WTC11 (cell line): Measurements from ENCODE around the gene NKAIN2. TPM values are rescaled to one million over a fixed set of nuclear protein-coding genes. Genes with fewer than 3 reads are reported as not detected.

Experiments used
- ATAC-seq: fragments of 200-7000 bp; cut with Tn5 transposase; 2 replicates; pipeline ENCODE4 v1.10.0; 2021; ENCODE audit warnings: mild to moderate bottlenecking, moderate library complexity
- CTCF ChIA-PET: fragments of 300-600 bp; sonication (Branson Sonifier 250); formaldehyde crosslinking; loops from one replicate; lab custom pipeline; 2021; ENCODE audit warnings: antibody characterized with exemption; lab: Charles Lee
- POLR2A ChIA-PET: fragments of 350-600 bp; sonication (Branson Sonifier 250); formaldehyde crosslinking; loops from one replicate; lab custom pipeline; 2021; ENCODE audit warnings: antibody characterized with exemption; lab: Charles Lee
- DNase-seq: peaks from one replicate; pipeline ENCODE4 v3.0.0; 2021; ENCODE audit warnings: low spot score
- H3K27ac Mint-ChIP-seq: 2 replicates; pipeline ENCODE4 v1.8.0; 2021; ENCODE audit warnings: mixed read lengths
- H3K27me3 Mint-ChIP-seq: 2 replicates; pipeline ENCODE4 v1.8.0; 2021; ENCODE audit warnings: low read depth, mild to moderate bottlenecking, moderate library complexity, mixed read lengths
- H3K36me3 Mint-ChIP-seq: 2 replicates; pipeline ENCODE4 v1.8.0; 2021; ENCODE audit warnings: mixed read lengths
- H3K4me1 Mint-ChIP-seq: 2 replicates; pipeline ENCODE4 v1.8.0; 2022; ENCODE audit warnings: mixed read lengths
- H3K4me3 Mint-ChIP-seq: 2 replicates; pipeline ENCODE4 v1.8.0; 2021; ENCODE audit warnings: mild to moderate bottlenecking, moderate library complexity, mixed read lengths
- H3K9me3 Mint-ChIP-seq: 2 replicates; pipeline ENCODE4 v1.8.0; 2021; ENCODE audit warnings: mixed read lengths
- CDX4 ChIP-seq: fragments of 250-450 bp; sonication (Bioruptor Pico); IDR thresholded peaks from 2 replicates; pipeline ENCODE4 v1.9.0; 2021; ENCODE audit warnings: moderate library complexity, mild to moderate bottlenecking, inconsistent platforms, borderline replicate concordance
- ESRRA ChIP-seq: sonication (generic); formaldehyde crosslinking; IDR thresholded peaks from 2 replicates; pipeline ENCODE4 v1.8.1; 2022; ENCODE audit warnings: mild to moderate bottlenecking, missing genetic modification reagents, borderline replicate concordance
- FOXK1 ChIP-seq: sonication (generic); formaldehyde crosslinking; IDR thresholded peaks from 2 replicates; pipeline ENCODE4 v1.8.0; 2022; ENCODE audit warnings: mild to moderate bottlenecking, moderate library complexity, missing genetic modification reagents
- JAZF1 ChIP-seq: fragments of 250-450 bp; sonication (Bioruptor Pico); IDR thresholded peaks from 2 replicates; pipeline ENCODE4 v1.9.0; 2021; ENCODE audit warnings: moderate library complexity, mild to moderate bottlenecking, inconsistent platforms
- KAT7 ChIP-seq: sonication (generic); formaldehyde crosslinking; IDR thresholded peaks from 2 replicates; pipeline ENCODE4 v1.8.1; 2023; ENCODE audit warnings: missing genetic modification reagents, mild to moderate bottlenecking, borderline replicate concordance
- PRRX2 ChIP-seq: fragments of 250-450 bp; sonication (Bioruptor Pico); IDR thresholded peaks from 2 replicates; pipeline ENCODE4 v1.8.0; 2021; ENCODE audit warnings: mild to moderate bottlenecking
- RELA ChIP-seq: sonication (generic); formaldehyde crosslinking; IDR thresholded peaks from 2 replicates; pipeline ENCODE4 v1.8.1; 2022; ENCODE audit warnings: missing genetic modification reagents, mild to moderate bottlenecking, borderline replicate concordance
- ZNF671 ChIP-seq: fragments of 250-450 bp; sonication (Bioruptor Pico); IDR thresholded peaks from 2 replicates; pipeline ENCODE4 v1.8.0; 2021; ENCODE audit warnings: mild to moderate bottlenecking
- total RNA-seq: library from RNA; stranded (reverse); gene quantifications from 3 replicates; pipeline ENCODE4 v1.2.3, GENCODE V29; 2021
- TF ChIP-seq, protein P1 (sequence below): sonication (generic); formaldehyde crosslinking; IDR thresholded peaks from 2 replicates; pipeline ENCODE4 v1.8.0; 2022; ENCODE audit warnings: mild to moderate bottlenecking, missing genetic modification reagents
- TF ChIP-seq, protein P2 (sequence below): sonication (generic); formaldehyde crosslinking; IDR thresholded peaks from 2 replicates; pipeline ENCODE4 v1.8.0; 2022; ENCODE audit warnings: mild to moderate bottlenecking, missing genetic modification reagents
- TF ChIP-seq, protein P3 (sequence below): sonication (generic); formaldehyde crosslinking; IDR thresholded peaks from 2 replicates; pipeline ENCODE4 v1.8.1; 2023; ENCODE audit warnings: mild to moderate bottlenecking, missing genetic modification reagents, moderate library complexity
- TF ChIP-seq, protein P4 (sequence below): sonication (generic); formaldehyde crosslinking; IDR thresholded peaks from 2 replicates; pipeline ENCODE4 v1.8.0; 2023; ENCODE audit warnings: missing genetic modification reagents
- TF ChIP-seq, protein P5 (sequence below): fragments of 250-450 bp; sonication (Bioruptor Pico); IDR thresholded peaks from 2 replicates; pipeline ENCODE4 v1.9.0; 2021; ENCODE audit warnings: mild to moderate bottlenecking
- TF ChIP-seq, protein P6 (sequence below): fragments of 250-450 bp; sonication (Bioruptor Pico); IDR thresholded peaks from 2 replicates; pipeline ENCODE4 v1.9.0; 2021; ENCODE audit warnings: mild to moderate bottlenecking, borderline replicate concordance
- TF ChIP-seq, protein P7 (sequence below): sonication (generic); formaldehyde crosslinking; IDR thresholded peaks from 2 replicates; pipeline ENCODE4 v1.8.1; 2022; ENCODE audit warnings: low read depth, mild to moderate bottlenecking, moderate library complexity, missing genetic modification reagents, borderline replicate concordance

NKAIN2 gene
- total RNA-seq, 1 experiment from 2014 or later: 0.33 TPM

GRCh38 chr6:124857746-124858145 lies 1054.1 kb downstream of the NKAIN2 start:
- Mint-ChIP-seq H3K4me3 (no peak overlapping the region), H3K4me1 (peaks cover 5% of the 10 kb centered on the region; the same call in 1 of the 2 replicates), H3K27me3 (no peaks in the 10 kb centered on the region), H3K9me3 (peaks cover 1% of the 10 kb centered on the region), H3K36me3 (peaks cover under 1% of the 10 kb centered on the region), H3K27ac (no peak overlapping the region)
- DNase-seq (no peak), ATAC-seq (no peak)
- CTCF ChIA-PET: no interaction called here
- POLR2A ChIA-PET: interaction anchor here (0.6 kb wide), 2 partner anchors 459 to 876 kb away, joined by 3 read pairs; no protein-coding TSS in a partner anchor
- TF ChIP-seq, protein P1, sequence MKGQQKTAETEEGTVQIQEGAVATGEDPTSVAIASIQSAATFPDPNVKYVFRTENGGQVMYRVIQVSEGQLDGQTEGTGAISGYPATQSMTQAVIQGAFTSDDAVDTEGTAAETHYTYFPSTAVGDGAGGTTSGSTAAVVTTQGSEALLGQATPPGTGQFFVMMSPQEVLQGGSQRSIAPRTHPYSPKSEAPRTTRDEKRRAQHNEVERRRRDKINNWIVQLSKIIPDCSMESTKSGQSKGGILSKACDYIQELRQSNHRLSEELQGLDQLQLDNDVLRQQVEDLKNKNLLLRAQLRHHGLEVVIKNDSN (CRISPR knock-in tag): no peak
- TF ChIP-seq RELA (no peak), ESRRA (CRISPR knock-in tag) (no peak), JAZF1 (CRISPR knock-in tag) (no peak), KAT7 (CRISPR knock-in tag) (no peak), ZNF671 (CRISPR knock-in tag) (no peak), CDX4 (CRISPR knock-in tag) (no peak), FOXK1 (CRISPR knock-in tag) (no peak), PRRX2 (CRISPR knock-in tag) (no peak)
- TF ChIP-seq, protein P2, sequence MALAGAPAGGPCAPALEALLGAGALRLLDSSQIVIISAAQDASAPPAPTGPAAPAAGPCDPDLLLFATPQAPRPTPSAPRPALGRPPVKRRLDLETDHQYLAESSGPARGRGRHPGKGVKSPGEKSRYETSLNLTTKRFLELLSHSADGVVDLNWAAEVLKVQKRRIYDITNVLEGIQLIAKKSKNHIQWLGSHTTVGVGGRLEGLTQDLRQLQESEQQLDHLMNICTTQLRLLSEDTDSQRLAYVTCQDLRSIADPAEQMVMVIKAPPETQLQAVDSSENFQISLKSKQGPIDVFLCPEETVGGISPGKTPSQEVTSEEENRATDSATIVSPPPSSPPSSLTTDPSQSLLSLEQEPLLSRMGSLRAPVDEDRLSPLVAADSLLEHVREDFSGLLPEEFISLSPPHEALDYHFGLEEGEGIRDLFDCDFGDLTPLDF (CRISPR knock-in tag): no peak
- TF ChIP-seq, protein P3, sequence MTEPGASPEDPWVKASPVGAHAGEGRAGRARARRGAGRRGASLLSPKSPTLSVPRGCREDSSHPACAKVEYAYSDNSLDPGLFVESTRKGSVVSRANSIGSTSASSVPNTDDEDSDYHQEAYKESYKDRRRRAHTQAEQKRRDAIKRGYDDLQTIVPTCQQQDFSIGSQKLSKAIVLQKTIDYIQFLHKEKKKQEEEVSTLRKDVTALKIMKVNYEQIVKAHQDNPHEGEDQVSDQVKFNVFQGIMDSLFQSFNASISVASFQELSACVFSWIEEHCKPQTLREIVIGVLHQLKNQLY (CRISPR knock-in tag): no peak
- TF ChIP-seq, protein P4, sequence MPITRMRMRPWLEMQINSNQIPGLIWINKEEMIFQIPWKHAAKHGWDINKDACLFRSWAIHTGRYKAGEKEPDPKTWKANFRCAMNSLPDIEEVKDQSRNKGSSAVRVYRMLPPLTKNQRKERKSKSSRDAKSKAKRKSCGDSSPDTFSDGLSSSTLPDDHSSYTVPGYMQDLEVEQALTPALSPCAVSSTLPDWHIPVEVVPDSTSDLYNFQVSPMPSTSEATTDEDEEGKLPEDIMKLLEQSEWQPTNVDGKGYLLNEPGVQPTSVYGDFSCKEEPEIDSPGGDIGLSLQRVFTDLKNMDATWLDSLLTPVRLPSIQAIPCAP: no peak
- TF ChIP-seq, protein P5, sequence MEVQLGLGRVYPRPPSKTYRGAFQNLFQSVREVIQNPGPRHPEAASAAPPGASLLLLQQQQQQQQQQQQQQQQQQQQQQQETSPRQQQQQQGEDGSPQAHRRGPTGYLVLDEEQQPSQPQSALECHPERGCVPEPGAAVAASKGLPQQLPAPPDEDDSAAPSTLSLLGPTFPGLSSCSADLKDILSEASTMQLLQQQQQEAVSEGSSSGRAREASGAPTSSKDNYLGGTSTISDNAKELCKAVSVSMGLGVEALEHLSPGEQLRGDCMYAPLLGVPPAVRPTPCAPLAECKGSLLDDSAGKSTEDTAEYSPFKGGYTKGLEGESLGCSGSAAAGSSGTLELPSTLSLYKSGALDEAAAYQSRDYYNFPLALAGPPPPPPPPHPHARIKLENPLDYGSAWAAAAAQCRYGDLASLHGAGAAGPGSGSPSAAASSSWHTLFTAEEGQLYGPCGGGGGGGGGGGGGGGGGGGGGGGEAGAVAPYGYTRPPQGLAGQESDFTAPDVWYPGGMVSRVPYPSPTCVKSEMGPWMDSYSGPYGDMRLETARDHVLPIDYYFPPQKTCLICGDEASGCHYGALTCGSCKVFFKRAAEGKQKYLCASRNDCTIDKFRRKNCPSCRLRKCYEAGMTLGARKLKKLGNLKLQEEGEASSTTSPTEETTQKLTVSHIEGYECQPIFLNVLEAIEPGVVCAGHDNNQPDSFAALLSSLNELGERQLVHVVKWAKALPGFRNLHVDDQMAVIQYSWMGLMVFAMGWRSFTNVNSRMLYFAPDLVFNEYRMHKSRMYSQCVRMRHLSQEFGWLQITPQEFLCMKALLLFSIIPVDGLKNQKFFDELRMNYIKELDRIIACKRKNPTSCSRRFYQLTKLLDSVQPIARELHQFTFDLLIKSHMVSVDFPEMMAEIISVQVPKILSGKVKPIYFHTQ: no peak
- TF ChIP-seq, protein P6, sequence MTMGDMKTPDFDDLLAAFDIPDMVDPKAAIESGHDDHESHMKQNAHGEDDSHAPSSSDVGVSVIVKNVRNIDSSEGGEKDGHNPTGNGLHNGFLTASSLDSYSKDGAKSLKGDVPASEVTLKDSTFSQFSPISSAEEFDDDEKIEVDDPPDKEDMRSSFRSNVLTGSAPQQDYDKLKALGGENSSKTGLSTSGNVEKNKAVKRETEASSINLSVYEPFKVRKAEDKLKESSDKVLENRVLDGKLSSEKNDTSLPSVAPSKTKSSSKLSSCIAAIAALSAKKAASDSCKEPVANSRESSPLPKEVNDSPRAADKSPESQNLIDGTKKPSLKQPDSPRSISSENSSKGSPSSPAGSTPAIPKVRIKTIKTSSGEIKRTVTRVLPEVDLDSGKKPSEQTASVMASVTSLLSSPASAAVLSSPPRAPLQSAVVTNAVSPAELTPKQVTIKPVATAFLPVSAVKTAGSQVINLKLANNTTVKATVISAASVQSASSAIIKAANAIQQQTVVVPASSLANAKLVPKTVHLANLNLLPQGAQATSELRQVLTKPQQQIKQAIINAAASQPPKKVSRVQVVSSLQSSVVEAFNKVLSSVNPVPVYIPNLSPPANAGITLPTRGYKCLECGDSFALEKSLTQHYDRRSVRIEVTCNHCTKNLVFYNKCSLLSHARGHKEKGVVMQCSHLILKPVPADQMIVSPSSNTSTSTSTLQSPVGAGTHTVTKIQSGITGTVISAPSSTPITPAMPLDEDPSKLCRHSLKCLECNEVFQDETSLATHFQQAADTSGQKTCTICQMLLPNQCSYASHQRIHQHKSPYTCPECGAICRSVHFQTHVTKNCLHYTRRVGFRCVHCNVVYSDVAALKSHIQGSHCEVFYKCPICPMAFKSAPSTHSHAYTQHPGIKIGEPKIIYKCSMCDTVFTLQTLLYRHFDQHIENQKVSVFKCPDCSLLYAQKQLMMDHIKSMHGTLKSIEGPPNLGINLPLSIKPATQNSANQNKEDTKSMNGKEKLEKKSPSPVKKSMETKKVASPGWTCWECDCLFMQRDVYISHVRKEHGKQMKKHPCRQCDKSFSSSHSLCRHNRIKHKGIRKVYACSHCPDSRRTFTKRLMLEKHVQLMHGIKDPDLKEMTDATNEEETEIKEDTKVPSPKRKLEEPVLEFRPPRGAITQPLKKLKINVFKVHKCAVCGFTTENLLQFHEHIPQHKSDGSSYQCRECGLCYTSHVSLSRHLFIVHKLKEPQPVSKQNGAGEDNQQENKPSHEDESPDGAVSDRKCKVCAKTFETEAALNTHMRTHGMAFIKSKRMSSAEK: no peak
- TF ChIP-seq, protein P7, sequence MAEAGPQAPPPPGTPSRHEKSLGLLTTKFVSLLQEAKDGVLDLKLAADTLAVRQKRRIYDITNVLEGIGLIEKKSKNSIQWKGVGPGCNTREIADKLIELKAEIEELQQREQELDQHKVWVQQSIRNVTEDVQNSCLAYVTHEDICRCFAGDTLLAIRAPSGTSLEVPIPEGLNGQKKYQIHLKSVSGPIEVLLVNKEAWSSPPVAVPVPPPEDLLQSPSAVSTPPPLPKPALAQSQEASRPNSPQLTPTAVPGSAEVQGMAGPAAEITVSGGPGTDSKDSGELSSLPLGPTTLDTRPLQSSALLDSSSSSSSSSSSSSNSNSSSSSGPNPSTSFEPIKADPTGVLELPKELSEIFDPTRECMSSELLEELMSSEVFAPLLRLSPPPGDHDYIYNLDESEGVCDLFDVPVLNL (CRISPR knock-in tag): no peak
